ENCODE measurements around the gene SLC25A22.

The SLC25A22 gene

GRCh38 chr11:798093-798713 lies at the start of gene SLC25A22:
TSS of gene SLC25A22 (minus strand) at chr11:798281. CDS start at chr11:795006, 3,275 bp downstream.
- DNase-seq: peak; percentile 84 to 87

- no peak for DNase-seq
Measured at GRCh38 chr11:847876-848275, 49.8 kb upstream of the SLC25A22 start.

GRCh38 chr11:846496-847098 lies 48.5 kb upstream of the SLC25A22 start:
- no peak for DNase-seq

- no peak for DNase-seq
Measured at GRCh38 chr11:845872-846495, 47.9 kb upstream of the SLC25A22 start.

GRCh38 chr11:844693-845644 lies 46.9 kb upstream of the SLC25A22 start:
- DNase-seq: no peak

GRCh38 chr11:843818-844692 lies 46.0 kb upstream of the SLC25A22 start:
- DNase-seq: no peak

GRCh38 chr11:843086-843734 lies 45.1 kb upstream of the SLC25A22 start:
- no peak for DNase-seq

- peak; percentile 83 to 88 for DNase-seq
Measured at GRCh38 chr11:842370-843002, 44.4 kb upstream of the SLC25A22 start, which contains the start of the genes POLR2L and TSPAN4. TSS of gene POLR2L (minus strand) at chr11:842529. CDS start at chr11:842508, 21 bp downstream. TSS of gene TSPAN4 (plus strand) at chr11:842852. CDS start at chr11:850305, 7,453 bp downstream.

GRCh38 chr11:841981-842369 lies 43.9 kb upstream of the SLC25A22 start:
- DNase-seq: no peak

GRCh38 chr11:839875-840617 lies 42.0 kb upstream of the SLC25A22 start:
- DNase-seq: no peak

GRCh38 chr11:839280-839623 lies 41.2 kb upstream of the SLC25A22 start:
- DNase-seq: no peak

GRCh38 chr11:838441-839279 lies 40.6 kb upstream of the SLC25A22 start:
- DNase-seq: no peak

GRCh38 chr11:837990-838307 lies 39.9 kb upstream of the SLC25A22 start:
- DNase-seq: no peak

- no peak for DNase-seq
Measured at GRCh38 chr11:837189-837989, 39.3 kb upstream of the SLC25A22 start.

- DNase-seq: no peak
Measured at GRCh38 chr11:836700-837099, 38.6 kb upstream of the SLC25A22 start.

- DNase-seq: no peak
Measured at GRCh38 chr11:836274-836673, 38.2 kb upstream of the SLC25A22 start.

- DNase-seq: no peak
Measured at GRCh38 chr11:834371-835316, 36.6 kb upstream of the SLC25A22 start.
